Measurements from ENCODE around the gene PLSCR3.

PLSCR3 gene

GRCh38 chr17:7435676-7436555, 41.6 kb upstream of the PLSCR3 start:
- TF ChIP-seq, protein P1, sequence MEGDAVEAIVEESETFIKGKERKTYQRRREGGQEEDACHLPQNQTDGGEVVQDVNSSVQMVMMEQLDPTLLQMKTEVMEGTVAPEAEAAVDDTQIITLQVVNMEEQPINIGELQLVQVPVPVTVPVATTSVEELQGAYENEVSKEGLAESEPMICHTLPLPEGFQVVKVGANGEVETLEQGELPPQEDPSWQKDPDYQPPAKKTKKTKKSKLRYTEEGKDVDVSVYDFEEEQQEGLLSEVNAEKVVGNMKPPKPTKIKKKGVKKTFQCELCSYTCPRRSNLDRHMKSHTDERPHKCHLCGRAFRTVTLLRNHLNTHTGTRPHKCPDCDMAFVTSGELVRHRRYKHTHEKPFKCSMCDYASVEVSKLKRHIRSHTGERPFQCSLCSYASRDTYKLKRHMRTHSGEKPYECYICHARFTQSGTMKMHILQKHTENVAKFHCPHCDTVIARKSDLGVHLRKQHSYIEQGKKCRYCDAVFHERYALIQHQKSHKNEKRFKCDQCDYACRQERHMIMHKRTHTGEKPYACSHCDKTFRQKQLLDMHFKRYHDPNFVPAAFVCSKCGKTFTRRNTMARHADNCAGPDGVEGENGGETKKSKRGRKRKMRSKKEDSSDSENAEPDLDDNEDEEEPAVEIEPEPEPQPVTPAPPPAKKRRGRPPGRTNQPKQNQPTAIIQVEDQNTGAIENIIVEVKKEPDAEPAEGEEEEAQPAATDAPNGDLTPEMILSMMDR (IDR thresholded peaks at IDR 0.05; ENCODE audit: low read length, missing control alignments): no peak
- DNase-seq (ENCODE audit: low read depth): no peak
- H3K4me3 ChIP-seq (replicated peaks; ENCODE audit: low read depth, low read length): peak overlapping the region; percentile 52

DNA sequence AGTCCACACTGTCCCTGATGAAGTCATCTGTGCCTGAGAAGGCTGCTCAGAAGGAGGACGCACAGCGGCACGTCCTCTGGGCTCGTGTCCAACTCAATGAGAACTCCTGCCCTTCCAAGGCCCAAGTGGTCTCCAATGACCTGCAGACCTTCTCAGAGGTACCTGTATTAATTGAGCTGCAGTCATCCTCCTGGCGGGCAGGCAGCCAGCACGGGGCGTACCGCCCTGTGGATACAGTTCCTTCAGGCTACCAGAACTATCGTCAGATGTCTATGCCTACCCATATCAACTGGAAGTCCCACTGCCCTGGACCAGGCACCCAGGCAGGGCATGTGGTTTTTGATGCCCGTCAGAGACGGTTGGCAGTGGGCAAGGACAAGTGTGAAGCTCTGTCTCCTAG, 38.0 kb upstream of the PLSCR3 start:
- TF ChIP-seq, protein P1 (IDR thresholded peaks at IDR 0.05; ENCODE audit: low read length, missing control alignments): no peak
- no peak for DNase-seq (ENCODE audit: low read depth)
- no peak overlapping the region for H3K4me3 ChIP-seq (replicated peaks; ENCODE audit: low read depth, low read length)

DNA sequence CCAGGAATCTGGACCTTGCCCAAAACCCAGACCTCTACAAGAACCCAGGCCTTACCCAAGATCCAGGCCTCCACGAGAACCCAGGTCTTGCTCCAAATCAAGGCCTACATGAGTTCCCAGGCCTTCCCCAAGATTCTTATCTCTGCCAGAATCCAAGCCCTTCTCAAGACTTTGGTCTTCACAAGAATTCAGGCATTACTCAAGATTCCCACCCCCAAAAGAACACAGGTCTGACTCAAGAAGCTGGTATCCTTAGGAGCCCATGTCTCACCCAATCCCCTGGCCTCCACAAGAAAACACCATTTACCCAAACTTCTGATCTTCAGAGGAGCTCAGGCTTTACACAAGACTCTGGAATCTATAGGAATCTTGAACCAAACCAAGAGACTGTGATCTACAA, 36.9 kb upstream of the PLSCR3 start:
- H3K4me3 ChIP-seq (replicated peaks; ENCODE audit: low read depth, low read length): no peak overlapping the region
- no peak for DNase-seq (ENCODE audit: low read depth)
- TF ChIP-seq, protein P1 (IDR thresholded peaks at IDR 0.05; ENCODE audit: low read length, missing control alignments): no peak

- no peak for DNase-seq (ENCODE audit: low read depth)
- H3K4me3 ChIP-seq (replicated peaks; ENCODE audit: low read depth, low read length): no peak overlapping the region
- TF ChIP-seq, protein P1 (IDR thresholded peaks at IDR 0.05; ENCODE audit: low read length, missing control alignments): no peak
These were observed 35.4 kb upstream of the PLSCR3 start for GRCh38 chr17:7429722-7430121.

DNA sequence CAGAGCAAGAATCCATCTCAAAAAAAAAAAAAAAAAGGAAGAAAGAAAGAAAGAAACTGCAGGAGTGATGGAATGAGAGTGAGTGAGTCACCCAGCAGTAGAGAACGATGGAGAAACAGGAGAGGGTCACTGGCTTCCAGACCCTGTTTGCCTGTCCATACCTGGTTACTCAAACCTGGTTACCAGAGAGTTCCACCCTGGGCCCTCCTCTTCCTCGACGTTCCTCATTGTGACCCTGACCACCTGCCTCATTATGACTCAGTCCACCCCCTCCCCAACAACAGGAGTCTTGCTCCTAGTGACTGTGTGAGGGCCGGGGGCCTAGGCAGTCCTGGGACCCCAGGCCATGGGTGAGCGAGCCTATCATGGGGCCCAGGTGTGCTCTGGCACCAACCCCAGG, 34.2 kb upstream of the PLSCR3 start, which contains the start of gene SPEM3:
Gene SPEM3, plus strand, starts transcription at position 301 of the 400 bp plus-strand sequence. Its CDS starts 46 bp downstream, at position 347.
- no peak within 1 kb of the TSS for H3K4me3 ChIP-seq (replicated peaks; ENCODE audit: low read depth, low read length)
- no peak for DNase-seq (ENCODE audit: low read depth)
- TF ChIP-seq, protein P1 (IDR thresholded peaks at IDR 0.05; ENCODE audit: low read length, missing control alignments): no peak

- TF ChIP-seq, protein P1 (IDR thresholded peaks at IDR 0.05; ENCODE audit: low read length, missing control alignments): no peak
- H3K4me3 ChIP-seq (replicated peaks; ENCODE audit: low read depth, low read length): no peak overlapping the region
- DNase-seq (ENCODE audit: low read depth): no peak
These were observed 33.2 kb upstream of the PLSCR3 start for GRCh38 chr17:7427549-7427948.
